Stimulated activated CD8-positive, alpha-beta memory T cell treated with anti-CD3 and anti-CD28 coated beads, Interleukin-15, amount 100 ng/mL, for 1 hour (primary cell): ENCODE measurements around the gene NCAPH2.

Source experiments
- DNase-seq: peaks from one replicate; pipeline ENCODE4 v3.0.0-alpha.2; 2020; ENCODE audit warnings: low read depth

The NCAPH2 gene

GRCh38 chr22:50573491-50574382, 65.7 kb downstream of the NCAPH2 start:
- no peak for DNase-seq

GRCh38 chr22:50574383-50574755, 66.3 kb downstream of the NCAPH2 start:
- DNase-seq = no peak
